Type B pancreatic cell (in vitro differentiated cells): Measurements from ENCODE around the gene MELK. TPM values are rescaled to one million over a fixed set of nuclear protein-coding genes. Genes with fewer than 3 reads are reported as not detected.
"Not testable (repeated sequence)": the region's sequence is repeated elsewhere in the genome, so short reads cannot be mapped to it uniquely, and the experiment has no call there.

Experiments used
- DNase-seq: peaks from one replicate; pipeline ENCODE4 v3.0.0; 2021; ENCODE audit warnings: mixed read lengths; ENCODE audit not compliant: unreplicated experiment; ENCODE audit errors: extremely low spot score
- H3K27ac Mint-ChIP-seq: 2 replicates; pipeline ENCODE4 v1.8.0; 2021; ENCODE audit warnings: mild to moderate bottlenecking, mixed read lengths
- H3K27me3 Mint-ChIP-seq: 2 replicates; pipeline ENCODE4 v1.8.0; 2021; ENCODE audit warnings: mixed read lengths
- H3K36me3 Mint-ChIP-seq: 2 replicates; pipeline ENCODE4 v1.8.0; 2021; ENCODE audit warnings: mixed read lengths
- H3K4me1 Mint-ChIP-seq: one replicate; pipeline ENCODE4 v1.8.0; 2021; ENCODE audit warnings: mixed read lengths; ENCODE audit not compliant: unreplicated experiment
- H3K4me3 Mint-ChIP-seq: 2 replicates; pipeline ENCODE4 v1.8.0; 2021; ENCODE audit warnings: mild to moderate bottlenecking, mixed read lengths
- H3K9me3 Mint-ChIP-seq: 2 replicates; pipeline ENCODE4 v1.8.0; 2021; ENCODE audit warnings: mixed read lengths
- CTCF ChIP-seq: fragments of 200-600 bp; sonication (generic); conservative IDR thresholded peaks from 2 replicates; pipeline ENCODE4 v1.5.0; 2021; ENCODE audit warnings: antibody characterized with exemption, mild to moderate bottlenecking
- total RNA-seq: library from RNA; stranded (reverse); gene quantifications from 2 replicates; pipeline ENCODE4 v1.2.1, GENCODE V29; 2021; ENCODE audit warnings: low replicate concordance

The MELK gene
- total RNA-seq, 1 donor from 2014 or later, result 35.8 TPM

DNA sequence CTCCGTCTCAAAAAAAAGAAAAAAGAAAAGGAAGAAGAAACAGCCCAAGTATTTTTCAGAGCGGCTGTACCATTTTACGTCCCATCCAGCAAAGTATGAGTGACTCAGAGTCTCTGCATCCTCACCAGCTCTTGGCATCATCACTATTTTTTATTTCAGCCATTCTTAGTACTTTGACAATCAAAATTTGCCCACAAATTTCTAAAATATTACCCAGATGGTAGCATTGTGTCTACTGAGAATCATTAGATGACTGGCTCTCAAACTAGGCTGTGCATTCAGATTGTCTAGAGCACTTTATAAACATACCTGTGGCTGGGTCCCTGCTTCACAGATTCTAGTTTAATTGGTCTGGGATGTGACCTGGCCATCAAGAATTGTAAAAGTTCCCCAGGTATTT lies 21.6 kb upstream of the MELK start:
- TF ChIP-seq CTCF, result no peak
- H3K27ac Mint-ChIP-seq, result no peak overlapping the region
- H3K36me3 Mint-ChIP-seq, result no peaks in the 10 kb centered on the region
- DNase-seq, result no peak
- H3K4me1 Mint-ChIP-seq, result peaks cover 3% of the 10 kb centered on the region
- no peaks in the 10 kb centered on the region for H3K27me3 Mint-ChIP-seq
- no peaks in the 10 kb centered on the region for H3K9me3 Mint-ChIP-seq
- H3K4me3 Mint-ChIP-seq, result no peak overlapping the region

DNA sequence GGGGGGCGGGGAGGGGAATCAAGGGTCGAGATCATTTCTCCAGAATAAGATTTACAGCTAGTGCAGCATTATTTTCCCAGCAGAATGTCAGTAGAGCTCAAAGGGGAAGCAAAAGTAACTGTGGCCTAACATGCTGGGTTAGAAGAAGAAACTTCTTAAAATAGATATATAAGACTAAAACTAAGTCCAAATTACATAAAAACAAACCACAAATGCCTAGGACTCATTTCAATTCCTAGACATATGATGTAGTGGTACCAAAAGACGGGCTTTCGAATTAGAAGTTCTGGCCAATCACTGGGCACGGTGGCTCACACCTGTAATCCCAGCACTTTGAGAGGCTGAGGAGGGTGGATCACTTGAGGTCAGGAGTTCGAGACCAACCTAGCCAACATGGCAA lies 20.8 kb upstream of the MELK start:
- TF ChIP-seq CTCF, result no peak
- Mint-ChIP-seq H3K36me3 (no peaks in the 10 kb centered on the region), H3K4me1 (peaks cover 3% of the 10 kb centered on the region), H3K27me3 (no peaks in the 10 kb centered on the region), H3K9me3 (no peaks in the 10 kb centered on the region), H3K27ac (no peak overlapping the region), H3K4me3 (no peak overlapping the region)
- DNase-seq, result no peak

DNA sequence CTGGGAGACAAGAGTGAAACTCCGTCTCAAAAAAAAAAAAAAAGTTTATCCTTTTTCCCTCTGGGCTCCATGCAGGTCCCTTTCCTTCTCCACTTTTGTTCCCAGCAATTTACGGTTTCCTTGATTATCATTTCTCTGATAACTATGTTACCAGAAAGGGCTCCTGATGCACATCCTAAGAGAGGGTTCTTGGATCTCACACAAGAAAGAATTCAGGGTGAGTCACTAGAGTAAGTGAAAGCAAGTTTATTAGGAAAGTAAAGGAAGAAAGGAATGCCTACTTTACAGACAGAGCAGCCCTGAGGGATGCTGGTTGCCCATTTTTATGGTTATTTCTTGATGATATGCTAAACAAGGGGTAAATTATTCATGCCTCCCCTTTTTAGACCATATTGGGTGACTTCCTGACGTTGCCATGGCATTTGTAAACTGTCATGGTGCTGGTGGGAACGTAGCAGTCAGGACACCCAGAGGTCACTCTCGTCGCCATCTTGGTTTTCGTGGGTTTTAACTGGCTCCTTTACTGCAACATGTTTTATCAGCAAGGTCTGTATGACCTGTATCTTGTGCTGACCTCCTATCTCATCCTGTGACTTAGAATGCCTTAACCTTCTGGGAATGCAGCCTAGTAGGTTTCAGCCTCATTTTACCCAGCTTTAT lies 13.5 kb upstream of the MELK start:
- TF ChIP-seq CTCF, result no peak
- peaks cover 3% of the 10 kb centered on the region for H3K4me1 Mint-ChIP-seq
- no peaks in the 10 kb centered on the region for H3K36me3 Mint-ChIP-seq
- no peaks in the 10 kb centered on the region for H3K27me3 Mint-ChIP-seq
- H3K4me3 Mint-ChIP-seq, result no peak overlapping the region
- no peaks in the 10 kb centered on the region for H3K9me3 Mint-ChIP-seq
- no peak for DNase-seq
- H3K27ac Mint-ChIP-seq, result peak overlapping the region; percentile 10

GRCh38 chr9:36560771-36561170 lies 11.9 kb upstream of the MELK start:
- TF ChIP-seq CTCF, result no peak
- Mint-ChIP-seq H3K27ac (peak overlapping the region; percentile 84), H3K4me3 (no peak overlapping the region), H3K36me3 (no peaks in the 10 kb centered on the region), H3K9me3 (no peaks in the 10 kb centered on the region), H3K27me3 (no peaks in the 10 kb centered on the region), H3K4me1 (peaks cover 1% of the 10 kb centered on the region)
- no peak for DNase-seq

DNA sequence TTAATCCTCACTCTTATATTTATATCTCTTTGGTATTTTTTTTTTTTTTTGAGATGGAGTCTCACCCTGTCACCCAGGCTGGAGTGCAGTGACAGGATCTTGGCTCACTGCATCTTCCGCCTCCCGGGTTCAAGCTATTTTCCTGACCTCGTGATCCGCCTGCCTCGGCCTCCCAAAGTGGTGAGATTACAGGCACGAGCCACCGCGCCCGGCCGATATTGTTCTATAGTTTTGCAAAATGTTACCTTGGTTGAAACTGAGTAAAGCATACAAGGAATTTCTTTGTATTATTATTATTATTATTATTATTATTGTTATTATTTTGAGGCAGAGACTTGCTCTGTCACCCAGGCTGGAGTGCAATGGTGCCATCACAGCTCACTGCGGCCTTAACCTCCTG lies 9.9 kb upstream of the MELK start:
- H3K4me1 Mint-ChIP-seq, DNase-seq, H3K27me3 Mint-ChIP-seq, H3K9me3 Mint-ChIP-seq, H3K4me3 Mint-ChIP-seq, H3K36me3 Mint-ChIP-seq, H3K27ac Mint-ChIP-seq: not testable (repeated sequence)

DNA sequence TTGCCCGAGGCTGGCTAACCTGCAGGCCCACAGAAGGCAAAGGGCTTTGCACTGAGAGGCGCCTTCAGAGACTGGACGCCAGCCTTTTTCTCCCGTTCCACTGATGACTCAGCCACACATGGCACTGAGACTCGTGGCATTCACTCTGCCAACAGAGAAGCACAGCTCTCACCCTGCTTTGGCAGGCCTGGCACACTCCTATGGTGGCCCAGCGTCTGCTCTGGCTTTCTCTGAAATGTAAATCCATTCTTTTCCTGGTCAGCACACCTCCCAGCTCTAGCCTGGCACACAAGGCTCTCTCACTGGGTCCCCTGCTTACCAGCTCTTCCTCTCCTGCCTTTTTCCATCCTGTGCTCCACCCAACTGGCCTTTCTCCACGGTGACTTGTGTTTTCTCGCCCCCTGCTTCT lies 5.9 kb upstream of the MELK start:
- H3K4me3 Mint-ChIP-seq, result no peak overlapping the region

DNA sequence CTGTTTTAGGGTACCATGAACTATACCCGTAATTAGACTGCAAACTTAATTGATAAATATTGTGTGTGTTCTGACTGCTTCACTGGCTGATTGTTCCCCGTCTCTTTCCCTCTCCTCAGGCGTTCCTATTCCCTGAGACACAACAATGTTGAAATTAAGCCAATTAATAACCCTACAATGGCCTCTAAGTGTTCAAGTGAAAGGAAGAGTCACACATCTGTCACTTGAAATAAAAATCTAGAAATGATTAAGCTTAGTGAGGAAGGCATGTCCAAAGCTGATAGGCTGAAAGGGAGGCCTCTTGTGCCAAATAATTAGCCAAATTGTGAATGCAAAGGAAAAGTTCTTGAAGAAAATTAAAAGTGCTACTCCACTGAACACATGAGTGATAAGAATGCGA lies 4.0 kb upstream of the MELK start:
- H3K27me3 Mint-ChIP-seq, H3K27ac Mint-ChIP-seq: not testable (repeated sequence)

More for the DNA sequence above, 5.9 kb upstream of the MELK start:
- Mint-ChIP-seq H3K9me3 (no peaks in the 10 kb centered on the region), H3K27ac (no peak overlapping the region), H3K27me3 (no peaks in the 10 kb centered on the region), H3K4me1 (no peaks in the 10 kb centered on the region), H3K36me3 (no peaks in the 10 kb centered on the region)
- TF ChIP-seq CTCF, result no peak
- DNase-seq, result no peak

More for the DNA sequence above, 4.0 kb upstream of the MELK start:
- H3K4me1 Mint-ChIP-seq, H3K4me3 Mint-ChIP-seq, H3K36me3 Mint-ChIP-seq, DNase-seq, H3K9me3 Mint-ChIP-seq: not testable (repeated sequence)
